Measurements from ENCODE around the gene ASL.
A peak's percentile ranks its signal among the peaks of the same experiment; 100 is the strongest.
"Not testable (repeated sequence)": the region's sequence is repeated elsewhere in the genome, so short reads cannot be mapped to it uniquely, and the experiment has no call there.

The ASL gene

GRCh38 chr7:66054063-66054462, 21.6 kb upstream of the ASL start:
- no peak for TF ChIP-seq CTCF (IDR thresholded peaks at IDR 0.05; ENCODE audit: borderline replicate concordance, control extremely low read depth, extremely low read depth, insufficient read depth, missing control alignments)
- in situ Hi-C loops (cut with MboI; ENCODE audit: low sequenced_read_pairs, unreplicated experiment), result no loop called here
- DNase-seq (ENCODE audit: low spot score), result no peak

GRCh38 chr7:66055321-66055956, 20.2 kb upstream of the ASL start:
- TF ChIP-seq CTCF (IDR thresholded peaks at IDR 0.05; ENCODE audit: borderline replicate concordance, control extremely low read depth, extremely low read depth, insufficient read depth, missing control alignments), result no peak
- in situ Hi-C loops (cut with MboI; ENCODE audit: low sequenced_read_pairs, unreplicated experiment), result no loop called here
- no peak for DNase-seq (ENCODE audit: low spot score)

GRCh38 chr7:66060796-66061195, 14.8 kb upstream of the ASL start:
- DNase-seq (ENCODE audit: low spot score), result no peak
- in situ Hi-C loops (cut with MboI; ENCODE audit: low sequenced_read_pairs, unreplicated experiment), result no loop called here
- TF ChIP-seq CTCF (IDR thresholded peaks at IDR 0.05; ENCODE audit: borderline replicate concordance, control extremely low read depth, extremely low read depth, insufficient read depth, missing control alignments), result no peak

- in situ Hi-C loops (cut with MboI; ENCODE audit: low sequenced_read_pairs, unreplicated experiment), result no loop called here
- no peak for DNase-seq (ENCODE audit: low spot score)
- no peak for TF ChIP-seq CTCF (IDR thresholded peaks at IDR 0.05; ENCODE audit: borderline replicate concordance, control extremely low read depth, extremely low read depth, insufficient read depth, missing control alignments)
Measured at GRCh38 chr7:66069732-66070131, 5.9 kb upstream of the ASL start.

GRCh38 chr7:66070222-66070621, 5.4 kb upstream of the ASL start:
- DNase-seq (ENCODE audit: low spot score), result no peak
- in situ Hi-C loops (cut with MboI; ENCODE audit: low sequenced_read_pairs, unreplicated experiment), result no loop called here
- no peak for TF ChIP-seq CTCF (IDR thresholded peaks at IDR 0.05; ENCODE audit: borderline replicate concordance, control extremely low read depth, extremely low read depth, insufficient read depth, missing control alignments)

GRCh38 chr7:66072208-66072607, 3.4 kb upstream of the ASL start:
- DNase-seq (ENCODE audit: low spot score); in situ Hi-C loops (cut with MboI; ENCODE audit: low sequenced_read_pairs, unreplicated experiment): not testable (repeated sequence)

- peak; percentile 33 for DNase-seq (ENCODE audit: low spot score)
- no peak for TF ChIP-seq CTCF (IDR thresholded peaks at IDR 0.05; ENCODE audit: borderline replicate concordance, control extremely low read depth, extremely low read depth, insufficient read depth, missing control alignments)
- in situ Hi-C loops (cut with MboI; ENCODE audit: low sequenced_read_pairs, unreplicated experiment), result no loop called here
Measured at GRCh38 chr7:66076462-66077329, 1.1 kb downstream of the ASL start.

Data from GM13976 (cell line).